Frontal cortex (tissue), 4 donors: ENCODE measurements around the gene CLPTM1L. TPM values are rescaled to one million over a fixed set of nuclear protein-coding genes. Genes with fewer than 3 reads are reported as not detected.

Experiments
- DNase-seq, 2 donors: peaks; one replicate each; pipeline ENCODE4 v3.0.0; 2012; ENCODE audit warnings: low spot score in 2 of 2
- FAIRE-seq: peaks from 2 replicates; lab custom pipeline; 2012; peaks lifted over from hg19 to GRCh38; lab: Jason Lieb, UNC
- small RNA-seq: library from RNA; depleted of rRNA; stranded (forward); fragments of <200 nt; gene quantifications from one replicate; pipeline ENCODE3, GENCODE V24; 2014
- total RNA-seq: library from RNA; depleted of rRNA; stranded (reverse); fragments of >200 nt; gene quantifications from one replicate; pipeline ENCODE4 v1.2.3, GENCODE V29; 2014
- donor health status: control.
- donor health status: control.
- donor health status: control.

Gene CLPTM1L
- total RNA-seq, 1 donor from 2014 or later, result 104 TPM

GRCh38 chr5:1268056-1268455 lies 76.8 kb downstream of the CLPTM1L start:
- no peak for DNase-seq
- FAIRE-seq, result no peak

Small RNAs within 50 kb of the gene (small RNA-seq; reads per million reads assigned to genes)
- not detected for gene MIR4457

Other genes starting within 250 kb of the CLPTM1L start
- 5.7 TPM for gene SLC12A7, start 233.0 kb downstream of the CLPTM1L start, total RNA-seq
- gene SLC6A19, start 143.5 kb downstream of the CLPTM1L start, total RNA-seq, result not detected
- gene SLC6A18, start 119.7 kb downstream of the CLPTM1L start, total RNA-seq, result not detected
- gene TERT, start 50.0 kb downstream of the CLPTM1L start, total RNA-seq, result not detected
- not detected for gene SLC6A3, start 100.3 kb upstream of the CLPTM1L start, total RNA-seq
- gene LPCAT1, start 178.9 kb upstream of the CLPTM1L start, total RNA-seq, result 127 TPM